ENCODE data around the gene CCDC183. TPM values are rescaled to one million over a fixed set of nuclear protein-coding genes. Genes with fewer than 3 reads are reported as not detected.

The CCDC183 gene
- total and polyA plus RNA-seq, 2 donors from 2014 or later = 0.88 to 3.1 TPM

DNA sequence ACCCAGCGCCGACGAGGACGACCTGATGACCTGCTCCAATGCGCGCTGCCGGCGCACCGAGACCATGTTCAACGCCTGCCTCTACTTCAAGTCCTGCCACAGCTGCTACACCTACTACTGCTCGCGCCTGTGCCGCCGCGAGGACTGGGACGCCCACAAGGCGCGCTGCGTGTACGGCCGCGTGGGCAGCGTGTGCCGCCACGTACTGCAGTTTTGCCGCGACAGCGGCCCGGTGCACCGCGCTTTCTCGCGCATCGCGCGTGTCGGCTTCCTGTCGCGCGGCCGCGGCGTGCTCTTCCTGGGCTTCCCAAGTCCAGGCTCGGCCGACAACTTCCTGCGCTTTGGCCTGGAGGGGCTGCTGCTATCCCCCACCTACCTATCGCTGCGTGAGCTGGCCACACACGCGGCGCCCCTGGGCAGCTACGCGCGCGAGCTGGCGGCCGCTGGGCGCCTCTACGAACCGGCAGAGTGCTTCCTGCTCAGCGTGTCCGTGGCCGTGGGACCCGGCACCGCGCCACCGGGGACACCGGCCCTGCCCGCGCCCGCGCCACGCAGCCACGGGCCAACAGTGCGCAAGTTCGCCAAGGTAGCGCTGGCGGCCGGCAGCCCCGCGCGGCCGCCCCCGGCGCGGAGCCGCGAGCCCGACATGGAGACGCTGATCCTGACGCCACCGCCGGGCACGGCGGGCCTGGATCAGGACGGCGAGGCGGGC, 50.4 kb downstream of the CCDC183 start:
- H3K27me3 ChIP-seq (ENCODE audit: control insufficient read depth, insufficient read depth, low read length) = peaks cover 3% of the 10 kb centered on the region
- FAIRE-seq (no peak), DNase-seq (no peak)
- peaks cover 0 to 32% (median 6%) of the 10 kb centered on the region in 3 donors for H3K4me1 ChIP-seq (ENCODE audit: control insufficient read depth in 2 of 3, insufficient read depth in 2 of 3, low read depth in 1 of 3, low read length in 3 of 3)
- no peak overlapping the region for H3K9ac ChIP-seq (ENCODE audit: low read length in 3 of 3)
- no peak overlapping the region for H3K4me3 ChIP-seq (ENCODE audit: low read length in 3 of 3)
- no peak overlapping the region for H3K27ac ChIP-seq (ENCODE audit: low read depth in 2 of 2, low read length in 2 of 2)
- no peak for TF ChIP-seq CTCF (IDR thresholded peaks at IDR 0.05; ENCODE audit: borderline replicate concordance, extremely low read depth, insufficient read depth)
- H3K36me3 ChIP-seq (ENCODE audit: control insufficient read depth in 2 of 3, insufficient read depth in 3 of 3, low read length in 3 of 3) = no peaks in the 10 kb centered on the region
- intact Hi-C loops (cut with DNase I) = loop anchor here (10.0 kb wide), 1 partner anchor 98 kb away; the partner anchor contains the start of genes C8G and FBXW5
- H3K9me3 ChIP-seq (ENCODE audit: control insufficient read depth in 2 of 3, insufficient read depth in 1 of 3, low read length in 3 of 3) = no peaks in the 10 kb centered on the region

GRCh38 chr9:136847088-136847825, 51.1 kb downstream of the CCDC183 start:
- Histone ChIP-seq H3K9me3 (ENCODE audit: control insufficient read depth in 2 of 3, insufficient read depth in 1 of 3, low read length in 3 of 3) (no peaks in the 10 kb centered on the region), H3K27ac (ENCODE audit: low read depth in 2 of 2, low read length in 2 of 2) (peak overlapping the region in 1 of 2 donors; percentile 47), H3K4me1 (ENCODE audit: control insufficient read depth in 2 of 3, insufficient read depth in 2 of 3, low read depth in 1 of 3, low read length in 3 of 3) (peaks cover 0 to 31% (median 0%) of the 10 kb centered on the region in 3 donors), H3K4me3 (ENCODE audit: low read length in 3 of 3) (peak overlapping the region in 2 of 3 donors; percentile 51 to 74), H3K9ac (ENCODE audit: low read length in 3 of 3) (peak overlapping the region in 1 of 3 donors; percentile 37), H3K36me3 (ENCODE audit: control insufficient read depth in 2 of 3, insufficient read depth in 3 of 3, low read length in 3 of 3) (no peaks in the 10 kb centered on the region), H3K27me3 (ENCODE audit: control insufficient read depth, insufficient read depth, low read length) (peaks cover 3% of the 10 kb centered on the region)
- no peak for TF ChIP-seq CTCF (IDR thresholded peaks at IDR 0.05; ENCODE audit: borderline replicate concordance, extremely low read depth, insufficient read depth)
- peak; percentile 37 to 90 (median 68) for DNase-seq
- no peak for FAIRE-seq
- intact Hi-C loops (cut with DNase I) = loop anchor here (10.0 kb wide), 1 partner anchor 98 kb away; the partner anchor contains the start of genes C8G and FBXW5

- H3K4me1 ChIP-seq (ENCODE audit: control insufficient read depth in 2 of 3, insufficient read depth in 2 of 3, low read depth in 1 of 3, low read length in 3 of 3) = peaks cover 0 to 28% (median 0%) of the 10 kb centered on the region in 3 donors
- no peak for FAIRE-seq
- peak overlapping the region in 1 of 2 donors; percentile 47 for H3K27ac ChIP-seq (ENCODE audit: low read depth in 2 of 2, low read length in 2 of 2)
- intact Hi-C loops (cut with DNase I) = loop anchor here (10.0 kb wide), 1 partner anchor 97 kb away; the partner anchor contains the start of genes C8G and FBXW5
- H3K9me3 ChIP-seq (ENCODE audit: control insufficient read depth in 2 of 3, insufficient read depth in 1 of 3, low read length in 3 of 3) = no peaks in the 10 kb centered on the region
- no peaks in the 10 kb centered on the region for H3K36me3 ChIP-seq (ENCODE audit: control insufficient read depth in 2 of 3, insufficient read depth in 3 of 3, low read length in 3 of 3)
- peak overlapping the region; percentile 44 to 74 (median 51) for H3K4me3 ChIP-seq (ENCODE audit: low read length in 3 of 3)
- H3K9ac ChIP-seq (ENCODE audit: low read length in 3 of 3) = peak overlapping the region in 2 of 3 donors; percentile 1 to 37
- no peak for TF ChIP-seq CTCF (IDR thresholded peaks at IDR 0.05; ENCODE audit: borderline replicate concordance, extremely low read depth, insufficient read depth)
- peak; percentile 70 to 96 (median 79) for DNase-seq
- peaks cover 3% of the 10 kb centered on the region for H3K27me3 ChIP-seq (ENCODE audit: control insufficient read depth, insufficient read depth, low read length)
Observed at GRCh38 chr9:136847826-136848392, 51.8 kb downstream of the CCDC183 start.

Data from kidney (tissue), 14 donors.